Activated T-cell treated with anti-CD3 and anti-CD28 coated beads, Interleukin-2, amount 50 U/mL, for 4 hours (primary cell): ENCODE results near the gene CKAP4. TPM values are rescaled to one million over a fixed set of nuclear protein-coding genes. Genes with fewer than 3 reads are reported as not detected.

Source experiments
- total RNA-seq, 3 donors: library from RNA; stranded (reverse); gene quantifications; one replicate each; pipeline ENCODE4 v1.2.1, GENCODE V29; 2021

The CKAP4 gene
- total RNA-seq, 3 donors from 2014 or later = 10.5 to 13.5 (median 10.6) TPM

Other genes with a start within 250 kb of the CKAP4 start
- under 1 TPM in 2 of 3 donors, not detected in 1; 0.03 to 0.05 TPM for gene NUAK1, start 109.1 kb downstream of the CKAP4 start, total RNA-seq
- 1 to 10 TPM; 2.5 to 3.9 (median 2.6) TPM for gene TCP11L2, start 54.7 kb upstream of the CKAP4 start, total RNA-seq
- gene POLR3B, start 109.7 kb upstream of the CKAP4 start, total RNA-seq = 10 to 100 TPM; 17.8 to 18.8 (median 18.2) TPM